Femur (tissue), 1 donor: Measurements from ENCODE around the gene LIPA.

Experiments
- DNase-seq: peaks from one replicate; pipeline ENCODE4 v3.0.0-alpha.2; 2017

The LIPA gene

GRCh38 chr10:89238956-89239644 lies 12.5 kb downstream of the LIPA start:
- DNase-seq: no peak

- DNase-seq: no peak
These were observed 13.7 kb downstream of the LIPA start for GRCh38 chr10:89237849-89238248.

GRCh38 chr10:89236226-89236797 lies 15.3 kb downstream of the LIPA start:
- DNase-seq: no peak

GRCh38 chr10:89235073-89235798 lies 16.3 kb downstream of the LIPA start:
- DNase-seq: peak; percentile 40

- no peak for DNase-seq
These were observed 18.5 kb downstream of the LIPA start for GRCh38 chr10:89233033-89233432.

GRCh38 chr10:89228962-89229361 lies 22.6 kb downstream of the LIPA start:
- DNase-seq: no peak

GRCh38 chr10:89228146-89228545 lies 23.4 kb downstream of the LIPA start:
- no peak for DNase-seq

- DNase-seq: no peak
These were observed 24.7 kb downstream of the LIPA start for GRCh38 chr10:89226891-89227290.

- DNase-seq: no peak
These were observed 26.7 kb downstream of the LIPA start for GRCh38 chr10:89224739-89225443.

- no peak for DNase-seq
These were observed 29.7 kb downstream of the LIPA start for GRCh38 chr10:89221919-89222318.

- no peak for DNase-seq
These were observed 31.9 kb downstream of the LIPA start for GRCh38 chr10:89219513-89220218.

GRCh38 chr10:89217057-89217990 lies 34.3 kb downstream of the LIPA start:
- DNase-seq: peak; percentile 54

GRCh38 chr10:89216056-89216455 lies 35.5 kb downstream of the LIPA start:
- no peak for DNase-seq

GRCh38 chr10:89215511-89215910 lies 36.1 kb downstream of the LIPA start:
- DNase-seq: no peak

GRCh38 chr10:89214566-89215165 lies 36.9 kb downstream of the LIPA start:
- DNase-seq: no peak

GRCh38 chr10:89213191-89213808 lies 38.3 kb downstream of the LIPA start:
- no peak for DNase-seq

GRCh38 chr10:89210794-89211425 lies 40.7 kb downstream of the LIPA start:
- no peak for DNase-seq

- no peak for DNase-seq
These were observed 41.9 kb downstream of the LIPA start for GRCh38 chr10:89209718-89210117.

GRCh38 chr10:89207801-89208551 lies 43.6 kb downstream of the LIPA start:
- peak; percentile 62 for DNase-seq
